ENCODE data around the gene SNU13. TPM values are rescaled to one million over a fixed set of nuclear protein-coding genes. Genes with fewer than 3 reads are reported as not detected.
"Not testable (repeated sequence)": the region's sequence is repeated elsewhere in the genome, so short reads cannot be mapped to it uniquely, and the experiment has no call there.

Gene SNU13
- total RNA-seq (2014; rRNA removed; shearing (Covaris generic)) (113 and 136 TPM in 2 replicates), polyA plus RNA-seq (2016; fragmentation: Nextera tagmentation; extraction: Ambion mirVana) (302 and 310 TPM in 2 replicates)

DNA sequence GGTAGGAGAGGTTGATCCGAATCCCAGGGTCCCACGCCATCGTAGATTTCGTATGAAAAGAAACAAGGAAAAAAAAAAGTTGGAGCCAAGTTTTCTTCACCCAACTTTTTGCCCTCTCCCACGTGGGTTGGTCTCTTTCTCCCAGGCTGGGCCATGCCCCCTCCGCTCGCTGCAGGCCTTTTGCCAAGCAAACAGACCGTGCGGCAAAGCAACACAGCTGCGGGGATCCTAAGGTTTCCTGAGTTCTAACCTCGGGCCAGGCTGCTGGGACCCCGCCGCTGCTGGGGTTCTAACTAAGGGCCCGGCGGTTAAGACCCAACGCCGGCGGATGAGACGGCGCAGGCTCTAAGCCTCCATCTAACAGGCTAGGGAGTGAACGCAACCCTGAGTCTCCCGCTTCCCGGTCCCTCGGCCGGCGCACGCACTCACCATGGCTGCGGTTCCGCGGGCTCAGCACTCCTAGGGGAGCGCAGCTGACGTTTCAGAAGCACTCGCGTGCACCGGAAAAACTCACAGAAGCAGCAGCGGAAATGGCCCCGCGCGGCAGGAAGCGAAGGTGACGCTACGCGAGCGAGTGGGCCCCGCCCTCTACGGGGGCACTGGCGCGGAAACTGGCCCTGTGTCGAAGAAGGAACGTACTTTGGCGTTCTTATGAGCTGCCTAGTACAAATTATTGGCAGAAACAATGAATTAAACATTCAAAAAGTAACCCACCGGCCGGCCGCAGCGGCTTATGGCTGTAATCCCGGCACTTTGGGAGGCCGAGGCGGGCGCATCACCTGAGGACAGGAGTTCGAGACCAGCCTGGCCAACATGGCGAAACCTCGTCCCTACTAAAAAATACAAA is at the start of gene SNU13:
Gene SNU13 (minus strand): TSS at position 503 of the 847 bp plus-strand sequence. CDS start 71 bp downstream, at position 432.
- Histone ChIP-seq H3F3A (ENCODE audit: insufficient read depth) (peaks cover 22% of the 10 kb centered on the region), H3K79me2 (ENCODE audit: insufficient read depth) (peaks cover 50% of the 10 kb centered on the region), H3K4me2 (ENCODE audit: unreplicated experiment) (peak within 1 kb of the TSS; percentile 80), H3K27me3 (replicated peaks; ENCODE audit: insufficient read depth) (no peaks in the 10 kb centered on the region), H3K4me1 (ENCODE audit: insufficient read depth) (peaks cover 27% of the 10 kb centered on the region), H3K9me2 (ENCODE audit: insufficient read depth) (no peaks in the 10 kb centered on the region), H3K4me3 (peak within 1 kb of the TSS; percentile 85), H3K27ac (peak within 1 kb of the TSS; percentile 89), H4K20me1 (ENCODE audit: insufficient read depth) (no peaks in the 10 kb centered on the region), H3K36me3 (ENCODE audit: low read depth) (no peaks in the 10 kb centered on the region), H2AFZ (peak within 1 kb of the TSS; percentile 96), H3K9ac (peak within 1 kb of the TSS; percentile 93), H3K9me3 (ENCODE audit: low read depth) (no peaks in the 10 kb centered on the region)
- TF ChIP-seq EZH2phosphoT487 (IDR thresholded peaks at IDR 0.05; ENCODE audit: insufficient read depth, low read depth) (no peak), EZH2 (IDR thresholded peaks at IDR 0.05; ENCODE audit: insufficient read depth, poor library complexity, severe bottlenecking) (no peak)
- DNase-seq: peak; percentile 99
- in situ Hi-C loops (cut with MboI): no loop called here
- WGBS, 2 experiments (ENCODE audit: low coverage in 1 of 2, low lambda C conversion rate in 2 of 2, missing lambda C conversion rate in 2 of 2): 1 to 2% methylated on average over 62 of the region's 62 CpGs

GRCh38 chr22:41733241-41733640 is 44.6 kb upstream of the SNU13 start:
- H3K4me3 ChIP-seq; in situ Hi-C loops (cut with MboI); H3K9me2 ChIP-seq (ENCODE audit: insufficient read depth); H3F3A ChIP-seq (ENCODE audit: insufficient read depth); H3K27me3 ChIP-seq (replicated peaks; ENCODE audit: insufficient read depth); H3K4me2 ChIP-seq (ENCODE audit: unreplicated experiment); H3K9me3 ChIP-seq (ENCODE audit: low read depth); H2AFZ ChIP-seq; H3K9ac ChIP-seq; H4K20me1 ChIP-seq (ENCODE audit: insufficient read depth); DNase-seq; H3K79me2 ChIP-seq (ENCODE audit: insufficient read depth); H3K36me3 ChIP-seq (ENCODE audit: low read depth); H3K27ac ChIP-seq; H3K4me1 ChIP-seq (ENCODE audit: insufficient read depth): not testable (repeated sequence)
- 91 to 96% methylated on average over 4 of the region's 4 CpGs for WGBS, 2 experiments (ENCODE audit: low coverage in 1 of 2, low lambda C conversion rate in 2 of 2, missing lambda C conversion rate in 2 of 2)

DNA sequence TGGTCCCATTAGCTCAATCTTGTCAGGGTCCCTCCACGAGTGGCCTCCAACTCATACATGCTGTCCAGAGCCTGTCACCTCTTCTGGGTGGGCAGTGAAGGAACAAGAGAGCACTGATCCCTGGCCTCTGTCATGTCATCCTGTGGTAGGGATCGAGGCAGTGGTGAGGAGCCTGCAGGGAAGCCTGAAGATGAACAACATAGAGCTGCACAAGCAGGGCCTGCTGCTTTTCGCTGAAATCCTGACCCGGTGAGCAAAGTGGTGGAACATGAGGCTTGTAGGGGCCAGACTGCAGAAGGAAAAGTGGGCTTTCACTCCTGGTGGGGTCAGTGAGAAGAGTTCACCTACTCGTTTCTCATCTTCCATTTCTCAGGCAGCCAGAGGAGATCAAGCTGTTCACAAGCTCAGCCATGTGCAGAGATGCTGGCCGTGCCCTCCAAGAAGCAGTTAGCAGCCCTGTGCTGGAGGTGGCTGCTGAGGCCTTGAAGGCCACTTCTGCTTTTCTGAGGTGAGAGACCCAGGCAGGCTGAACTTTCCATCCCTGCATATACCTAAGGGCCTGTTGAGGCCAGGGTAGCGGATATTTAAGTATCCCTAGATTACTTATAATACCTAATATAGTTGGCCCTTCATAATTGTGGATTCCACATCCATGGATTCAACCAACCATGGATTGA is 43.6 kb upstream of the SNU13 start:
- no peak overlapping the region for H3K4me3 ChIP-seq
- in situ Hi-C loops (cut with MboI): no loop called here
- H3K79me2 ChIP-seq (ENCODE audit: insufficient read depth): no peaks in the 10 kb centered on the region
- H3K4me2 ChIP-seq (ENCODE audit: unreplicated experiment): no peak overlapping the region
- no peaks in the 10 kb centered on the region for H3K36me3 ChIP-seq (ENCODE audit: low read depth)
- H3F3A ChIP-seq (ENCODE audit: insufficient read depth): no peaks in the 10 kb centered on the region
- WGBS, 2 experiments (ENCODE audit: low coverage in 1 of 2, low lambda C conversion rate in 2 of 2, missing lambda C conversion rate in 2 of 2): 67 to 70% methylated on average over 7 of the region's 7 CpGs
- H3K9me2 ChIP-seq (ENCODE audit: insufficient read depth): no peaks in the 10 kb centered on the region
- no peak overlapping the region for H3K27ac ChIP-seq
- no peak for TF ChIP-seq EZH2 (IDR thresholded peaks at IDR 0.05; ENCODE audit: insufficient read depth, poor library complexity, severe bottlenecking)
- TF ChIP-seq EZH2phosphoT487 (IDR thresholded peaks at IDR 0.05; ENCODE audit: insufficient read depth, low read depth): no peak
- H3K4me1 ChIP-seq (ENCODE audit: insufficient read depth): no peaks in the 10 kb centered on the region
- DNase-seq: no peak
- H3K27me3 ChIP-seq (replicated peaks; ENCODE audit: insufficient read depth): no peaks in the 10 kb centered on the region
- H2AFZ ChIP-seq: no peak overlapping the region
- H4K20me1 ChIP-seq (ENCODE audit: insufficient read depth): no peaks in the 10 kb centered on the region
- H3K9me3 ChIP-seq (ENCODE audit: low read depth): no peaks in the 10 kb centered on the region
- H3K9ac ChIP-seq: no peak overlapping the region

DNA sequence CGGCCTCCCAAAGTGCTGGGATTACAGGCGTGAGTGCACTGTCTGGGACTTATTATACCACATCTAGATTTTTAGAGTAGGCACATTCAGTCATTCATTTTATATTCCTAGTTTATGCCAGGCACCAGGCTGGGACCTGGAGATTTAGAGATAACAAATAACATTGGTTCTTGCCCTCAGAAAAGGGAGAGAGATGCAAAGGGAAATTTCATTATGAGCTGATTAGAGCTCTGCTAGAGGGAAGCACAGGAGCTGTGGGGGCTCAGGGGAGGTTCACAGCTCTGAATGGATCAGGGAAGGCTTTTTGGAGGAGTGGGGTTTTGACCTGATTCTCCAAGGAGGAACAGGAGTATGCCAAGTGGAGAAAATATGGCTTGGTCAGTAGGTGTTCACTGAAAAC is 42.9 kb upstream of the SNU13 start:
- no peaks in the 10 kb centered on the region for H3K4me1 ChIP-seq (ENCODE audit: insufficient read depth)
- no peak overlapping the region for H3K27ac ChIP-seq
- H3K9me3 ChIP-seq (ENCODE audit: low read depth): no peaks in the 10 kb centered on the region
- no peak overlapping the region for H2AFZ ChIP-seq
- no peak overlapping the region for H3K4me3 ChIP-seq
- in situ Hi-C loops (cut with MboI): no loop called here
- no peaks in the 10 kb centered on the region for H3K36me3 ChIP-seq (ENCODE audit: low read depth)
- H3K4me2 ChIP-seq (ENCODE audit: unreplicated experiment): no peak overlapping the region
- DNase-seq: no peak
- no peaks in the 10 kb centered on the region for H3K9me2 ChIP-seq (ENCODE audit: insufficient read depth)
- no peaks in the 10 kb centered on the region for H4K20me1 ChIP-seq (ENCODE audit: insufficient read depth)
- no peaks in the 10 kb centered on the region for H3F3A ChIP-seq (ENCODE audit: insufficient read depth)
- TF ChIP-seq EZH2 (IDR thresholded peaks at IDR 0.05; ENCODE audit: insufficient read depth, poor library complexity, severe bottlenecking) (no peak), EZH2phosphoT487 (IDR thresholded peaks at IDR 0.05; ENCODE audit: insufficient read depth, low read depth) (no peak)
- H3K27me3 ChIP-seq (replicated peaks; ENCODE audit: insufficient read depth): no peaks in the 10 kb centered on the region
- WGBS, 2 experiments (ENCODE audit: low coverage in 1 of 2, low lambda C conversion rate in 2 of 2, missing lambda C conversion rate in 2 of 2): 78 to 88% methylated on average over 2 of the region's 2 CpGs
- H3K9ac ChIP-seq: no peak overlapping the region
- no peaks in the 10 kb centered on the region for H3K79me2 ChIP-seq (ENCODE audit: insufficient read depth)
